Loucy (cell line): ENCODE data around the gene GPER1.

Experiments used
- CTCF ChIP-seq: fragments of 200-600 bp; sonication (generic); conservative IDR thresholded peaks from 2 replicates; pipeline ENCODE4 v1.5.1; 2014; ENCODE audit warnings: mild to moderate bottlenecking, antibody characterized with exemption, low read length
- EZH2phosphoT487 ChIP-seq: fragments of 200-600 bp; IDR thresholded peaks from 2 replicates; pipeline ENCODE4 v1.6.1; 2018; ENCODE audit warnings: antibody characterized with exemption, mild to moderate bottlenecking, moderate library complexity, borderline replicate concordance

- no peak for TF ChIP-seq CTCF
- TF ChIP-seq EZH2phosphoT487, result no peak
Observed at GRCh38 chr7:1090686-1091643, 3.1 kb downstream of the GPER1 start.
